Activated T-helper 1 cell treated with anti-CD3 and anti-CD28 coated beads, Interleukin-12 subunit alpha, Interleukin-12 subunit beta, Interleukin-2, Interleukin-4 antibody, amounts not matched to agents 30 ng/mL and 10 ng/mL and 1 ng/mL, durations not matched to agents 14 hours and 24 hours and 36 hours (primary cell): ENCODE results near the gene PGM1. TPM values are rescaled to one million over a fixed set of nuclear protein-coding genes. Genes with fewer than 3 reads are reported as not detected.

ENCODE experiments used
- DNase-seq: peaks from one replicate; pipeline ENCODE4 v3.0.0; 2021; ENCODE audit warnings: low spot score
- H3K27ac Mint-ChIP-seq: one replicate; pipeline ENCODE4 v1.8.0; 2021; ENCODE audit warnings: mild to moderate bottlenecking, mixed read lengths
- H3K27me3 Mint-ChIP-seq: one replicate; pipeline ENCODE4 v1.8.0; 2022; ENCODE audit warnings: mild to moderate bottlenecking, moderate library complexity, mixed read lengths; ENCODE audit not compliant: insufficient read depth
- H3K36me3 Mint-ChIP-seq: one replicate; pipeline ENCODE4 v1.8.0; 2021; ENCODE audit warnings: low read depth, mixed read lengths
- H3K4me1 Mint-ChIP-seq: one replicate; pipeline ENCODE4 v1.8.0; 2021; ENCODE audit warnings: low read depth, mixed read lengths
- H3K4me3 Mint-ChIP-seq: one replicate; pipeline ENCODE4 v1.8.0; 2021; ENCODE audit warnings: mild to moderate bottlenecking, moderate library complexity, mixed read lengths
- H3K9me3 Mint-ChIP-seq: one replicate; pipeline ENCODE4 v1.8.0; 2021; ENCODE audit warnings: mixed read lengths
- intact Hi-C: fragments of 100-400 bp; cut with micrococcal nuclease; formaldehyde crosslinking; loops from one replicate; pipeline ENCODE4 v1.15.1; 2024
- total RNA-seq: library from RNA; stranded (reverse); gene quantifications from 2 replicates; pipeline ENCODE4 v1.2.3, GENCODE V29; 2022

Gene PGM1
- total RNA-seq, 1 donor from 2014 or later = 39.8 TPM

GRCh38 chr1:63703701-63704107 lies 110.5 kb downstream of the PGM1 start:
- H3K4me3 Mint-ChIP-seq = no peak overlapping the region
- intact Hi-C loops = no loop called here
- H3K4me1 Mint-ChIP-seq = no peaks in the 10 kb centered on the region
- DNase-seq = no peak
- peaks cover 13% of the 10 kb centered on the region for H3K27me3 Mint-ChIP-seq
- no peaks in the 10 kb centered on the region for H3K36me3 Mint-ChIP-seq
- no peak overlapping the region for H3K27ac Mint-ChIP-seq
- H3K9me3 Mint-ChIP-seq = no peaks in the 10 kb centered on the region

- Mint-ChIP-seq H3K4me1 (no peaks in the 10 kb centered on the region), H3K27ac (no peak overlapping the region)
- no peak for DNase-seq
These were observed 111.2 kb downstream of the PGM1 start for GRCh38 chr1:63704443-63704842.

DNA sequence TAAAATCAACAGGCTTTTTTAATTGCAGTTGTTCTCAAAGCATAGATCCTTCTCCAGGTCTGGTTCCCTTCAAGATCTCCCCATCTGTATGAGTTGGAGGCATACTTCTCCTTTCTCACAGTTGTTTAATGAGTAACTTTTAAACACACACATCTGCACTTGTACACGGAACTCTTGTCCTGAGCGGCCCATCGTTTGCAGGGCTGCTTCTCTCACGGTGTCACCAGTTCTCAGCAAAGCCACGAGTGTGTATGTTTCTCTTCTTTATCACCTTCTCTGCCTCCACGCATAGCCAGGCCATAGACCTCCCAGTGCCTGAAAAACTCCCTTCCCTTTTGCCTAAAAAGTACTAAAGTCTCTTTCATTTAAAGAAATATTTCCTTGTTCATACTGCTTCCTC lies 111.9 kb downstream of the PGM1 start:
- peaks cover 13% of the 10 kb centered on the region for H3K27me3 Mint-ChIP-seq
- no peaks in the 10 kb centered on the region for H3K36me3 Mint-ChIP-seq
- no peak overlapping the region for H3K4me3 Mint-ChIP-seq
- H3K4me1 Mint-ChIP-seq = no peaks in the 10 kb centered on the region
- no peak overlapping the region for H3K27ac Mint-ChIP-seq
- no peak for DNase-seq
- no peaks in the 10 kb centered on the region for H3K9me3 Mint-ChIP-seq
- intact Hi-C loops = no loop called here

More at GRCh38 chr1:63704443-63704842, 111.2 kb downstream of the PGM1 start:
- Mint-ChIP-seq H3K9me3 (no peaks in the 10 kb centered on the region), H3K4me3 (no peak overlapping the region), H3K36me3 (no peaks in the 10 kb centered on the region), H3K27me3 (peaks cover 13% of the 10 kb centered on the region)
- intact Hi-C loops = no loop called here

GRCh38 chr1:63709267-63709828 lies 116.1 kb downstream of the PGM1 start:
- no peak for DNase-seq
- H3K4me1 Mint-ChIP-seq = no peaks in the 10 kb centered on the region
- H3K36me3 Mint-ChIP-seq = no peaks in the 10 kb centered on the region
- intact Hi-C loops = no loop called here
- H3K4me3 Mint-ChIP-seq = no peak overlapping the region
- peaks cover 10% of the 10 kb centered on the region for H3K27me3 Mint-ChIP-seq
- H3K27ac Mint-ChIP-seq = no peak overlapping the region
- no peaks in the 10 kb centered on the region for H3K9me3 Mint-ChIP-seq

Other genes starting within 250 kb of the PGM1 start
- gene ALG6, start 225.8 kb upstream of the PGM1 start, total RNA-seq = 25.8 and 26.9 TPM in 2 replicates
- 44.1 and 49.8 TPM in 2 replicates for gene ITGB3BP, start 70.2 kb upstream of the PGM1 start, total RNA-seq
- gene EFCAB7, start 69.9 kb upstream of the PGM1 start, total RNA-seq = 6.4 and 6.7 TPM in 2 replicates
- gene ROR1, start 180.6 kb downstream of the PGM1 start, total RNA-seq = 0.05 TPM in 1 of 2 replicates, not detected in the other